DMS79 (cell line): ENCODE results near the gene ZBTB44.
"Not testable (repeated sequence)": the region's sequence is repeated elsewhere in the genome, so short reads cannot be mapped to it uniquely, and the experiment has no call there.

Experiments used
- DNase-seq: peaks from one replicate; lab custom pipeline; 2025; lab: John Stamatoyannopoulos, UW

The ZBTB44 gene

GRCh38 chr11:130198292-130198691 is 116.4 kb downstream of the ZBTB44 start:
- DNase-seq, result no peak

GRCh38 chr11:130197386-130198035 is 117.2 kb downstream of the ZBTB44 start:
- no peak for DNase-seq

GRCh38 chr11:130194241-130195023 is 120.3 kb downstream of the ZBTB44 start:
- no peak for DNase-seq

GRCh38 chr11:130193551-130193950 is 121.2 kb downstream of the ZBTB44 start:
- DNase-seq, result not testable (repeated sequence)

- DNase-seq, result no peak
Measured at GRCh38 chr11:130192845-130193267, 121.9 kb downstream of the ZBTB44 start.

GRCh38 chr11:130191896-130192295 is 122.8 kb downstream of the ZBTB44 start:
- no peak for DNase-seq

GRCh38 chr11:130190371-130190881 is 124.3 kb downstream of the ZBTB44 start:
- DNase-seq, result no peak

GRCh38 chr11:130189492-130190210 is 125.1 kb downstream of the ZBTB44 start:
- DNase-seq, result no peak

- DNase-seq, result no peak
Measured at GRCh38 chr11:130188585-130189347, 126.0 kb downstream of the ZBTB44 start.

GRCh38 chr11:130188047-130188446 is 126.7 kb downstream of the ZBTB44 start:
- no peak for DNase-seq

GRCh38 chr11:130187096-130187495 is 127.6 kb downstream of the ZBTB44 start:
- DNase-seq, result no peak

- no peak for DNase-seq
Measured at GRCh38 chr11:130183878-130184610, 130.7 kb downstream of the ZBTB44 start.

- peak; percentile 91 for DNase-seq
Measured at GRCh38 chr11:130181295-130182272, 133.1 kb downstream of the ZBTB44 start.

- no peak for DNase-seq
Measured at GRCh38 chr11:130180896-130181294, 133.8 kb downstream of the ZBTB44 start.

- peak; percentile 54 for DNase-seq
Measured at GRCh38 chr11:130180491-130180890, 134.2 kb downstream of the ZBTB44 start.

- DNase-seq, result peak; percentile 84
Measured at GRCh38 chr11:130179396-130180306, 135.1 kb downstream of the ZBTB44 start.

- DNase-seq, result peak; percentile 58
Measured at GRCh38 chr11:130178441-130179339, 136.0 kb downstream of the ZBTB44 start.

- DNase-seq, result no peak
Measured at GRCh38 chr11:130177782-130178181, 136.9 kb downstream of the ZBTB44 start.
